GM18499 (cell line): ENCODE data around the gene DMRTB1.

Experiments used
- ATAC-seq: cut with Tn5 transposase; IDR thresholded peaks from one replicate; pipeline ENCODE4 v1.9.1; 2021; ENCODE audit warnings: moderate number of reproducible peaks; ENCODE audit not compliant: insufficient read depth, unreplicated experiment

DMRTB1 gene

GRCh38 chr1:53507116-53507820 lies 48.1 kb downstream of the DMRTB1 start:
- ATAC-seq: no peak

DNA sequence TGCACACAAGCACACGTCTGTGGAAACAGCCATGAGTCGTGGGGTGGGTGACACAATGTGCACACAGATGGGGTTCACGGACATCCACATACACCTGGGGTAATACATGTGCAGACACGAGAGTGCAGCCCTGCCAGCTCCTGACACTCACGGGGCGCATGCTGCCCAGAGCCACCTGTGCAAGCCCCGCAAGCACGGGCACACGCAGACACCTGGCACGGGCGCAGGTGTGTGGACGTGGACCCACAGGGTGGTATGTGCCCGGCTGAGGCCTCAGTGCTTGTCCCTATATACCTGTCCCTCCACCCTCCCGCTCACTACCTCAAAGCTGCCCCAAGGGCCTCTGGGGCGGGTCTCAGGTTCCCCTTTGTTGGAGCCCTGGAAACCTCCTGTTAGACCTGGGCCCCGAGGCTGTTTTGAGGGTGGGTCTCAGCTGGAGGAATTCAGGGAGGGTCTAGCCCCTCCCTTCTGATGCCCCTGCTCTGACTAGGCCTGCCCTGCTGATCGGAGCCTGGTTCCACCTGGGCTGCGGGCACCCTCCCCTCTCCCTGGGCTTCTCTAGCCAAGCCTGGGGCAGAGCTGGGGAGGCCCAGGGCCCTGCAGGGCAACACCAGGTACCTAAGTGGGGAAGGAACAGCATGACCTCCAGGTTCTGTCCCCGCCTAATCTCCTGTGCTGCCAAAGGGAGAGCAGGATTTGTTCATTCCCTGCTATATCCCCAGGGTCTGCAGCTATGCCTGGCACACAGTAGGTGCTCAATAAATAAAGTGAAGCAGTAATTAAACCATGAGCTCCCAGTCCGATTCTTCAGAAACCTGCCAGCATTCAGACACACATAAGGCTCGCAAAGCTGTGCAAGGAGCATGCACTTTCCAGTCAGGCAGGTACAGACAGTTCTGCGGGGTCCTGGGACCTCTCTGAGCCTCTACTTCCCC lies 49.1 kb downstream of the DMRTB1 start:
- no peak for ATAC-seq

- ATAC-seq: no peak
Observed at GRCh38 chr1:53508991-53509666, 49.9 kb downstream of the DMRTB1 start.

GRCh38 chr1:53509775-53510174 lies 50.6 kb downstream of the DMRTB1 start:
- ATAC-seq: no peak

DNA sequence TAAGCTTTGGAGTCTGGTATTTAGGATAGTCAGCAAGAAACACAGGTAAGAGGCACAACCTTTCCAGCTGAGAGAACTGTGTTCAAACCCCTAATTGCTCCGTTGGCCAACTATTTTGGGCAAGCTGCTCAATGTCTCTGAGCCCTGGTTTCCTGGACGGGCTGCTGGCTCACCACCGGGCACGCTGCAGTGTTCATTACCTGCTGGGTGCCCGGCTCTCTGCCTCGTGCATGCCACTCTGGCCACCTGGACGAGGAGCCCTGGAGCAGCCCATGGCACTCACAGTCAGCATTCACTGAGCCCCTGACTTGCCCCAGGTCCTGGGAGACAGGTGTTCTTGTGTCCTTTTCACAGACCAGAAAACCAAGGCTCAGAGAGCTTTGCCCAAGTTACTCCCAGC lies 51.0 kb downstream of the DMRTB1 start:
- no peak for ATAC-seq

GRCh38 chr1:53511323-53511932 lies 52.2 kb downstream of the DMRTB1 start:
- no peak for ATAC-seq

DNA sequence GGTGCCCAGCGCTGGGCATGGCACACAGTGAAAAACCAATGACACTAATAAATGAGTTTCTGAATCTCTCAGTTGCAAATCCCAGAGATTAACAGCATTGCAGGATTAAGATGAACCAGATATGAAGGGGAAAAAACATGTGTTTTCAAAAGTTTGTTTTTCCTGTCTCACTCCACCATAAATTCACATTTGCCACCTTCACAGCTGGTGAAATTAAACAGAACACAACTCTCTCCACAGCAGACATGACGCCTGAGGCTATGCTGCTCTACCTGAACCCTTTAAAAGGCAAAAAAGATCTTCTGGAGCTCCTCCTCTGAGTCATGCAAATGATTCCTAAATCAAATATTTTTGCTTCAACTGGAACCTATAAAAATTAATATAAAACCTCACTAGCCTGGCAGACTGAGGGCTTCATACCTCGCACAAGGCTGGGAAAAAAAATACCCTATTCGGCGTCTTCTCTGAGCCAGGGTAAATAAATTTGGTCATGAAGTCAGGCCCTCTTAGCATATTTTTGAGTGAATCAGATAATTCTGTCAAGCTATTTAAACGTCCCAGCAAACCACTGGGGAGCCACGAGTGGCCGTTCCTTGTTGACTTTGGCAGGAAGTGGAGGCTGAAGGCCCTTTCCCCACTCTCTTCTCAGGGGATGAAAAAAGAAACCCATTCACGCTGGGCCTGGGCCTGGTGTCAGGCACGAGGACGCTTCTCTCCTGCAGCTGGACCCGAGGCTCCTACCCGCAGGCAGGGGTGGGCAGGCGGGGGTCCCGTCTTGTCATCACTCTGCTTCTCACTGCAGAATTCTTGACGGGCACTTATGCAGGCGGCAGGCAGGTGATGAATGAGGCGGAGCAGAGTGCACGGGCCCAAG lies 53.0 kb downstream of the DMRTB1 start:
- ATAC-seq: no peak

GRCh38 chr1:53512807-53513755 lies 53.9 kb downstream of the DMRTB1 start:
- ATAC-seq: no peak

- no peak for ATAC-seq
Observed at GRCh38 chr1:53513846-53514245, 54.6 kb downstream of the DMRTB1 start.

DNA sequence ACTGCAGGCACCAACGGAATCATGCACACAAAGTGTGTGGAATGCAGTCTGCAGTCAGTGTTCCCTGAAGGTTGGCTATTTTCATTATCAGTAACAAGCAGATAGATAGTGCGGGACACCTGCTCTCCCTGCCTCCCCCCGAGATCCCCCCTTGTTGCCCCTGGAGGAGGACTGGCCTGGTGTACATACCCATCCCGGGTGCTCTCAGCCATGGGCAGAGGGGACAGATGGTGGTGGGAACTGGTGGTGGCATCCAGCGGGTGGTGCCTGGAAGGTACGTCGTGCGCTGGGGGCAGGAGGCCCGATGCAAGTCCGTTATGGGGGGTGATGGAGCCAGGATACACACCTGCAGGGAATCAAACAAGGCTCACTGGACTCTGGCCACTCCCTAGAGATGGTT lies 55.2 kb downstream of the DMRTB1 start:
- ATAC-seq: no peak

DNA sequence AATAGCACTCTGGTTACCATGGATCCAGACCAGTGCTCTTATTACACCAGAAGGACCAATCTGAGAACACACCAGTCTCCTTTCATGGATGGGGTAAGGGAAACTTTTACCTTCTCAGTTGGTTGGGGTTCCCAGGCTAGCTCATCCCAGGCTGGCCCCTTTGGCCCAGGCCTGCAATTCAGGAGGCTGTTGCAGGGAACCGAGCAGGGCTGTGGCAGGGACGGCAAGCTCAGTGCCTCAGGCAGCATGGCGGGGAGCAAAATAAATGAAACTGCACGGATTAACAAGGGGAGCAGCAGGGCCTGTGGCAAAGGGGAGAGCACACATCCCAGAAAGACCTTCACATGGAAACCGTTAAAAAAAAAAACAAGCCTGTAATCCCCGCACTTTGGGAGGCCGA lies 57.0 kb downstream of the DMRTB1 start:
- ATAC-seq: no peak
